A673 (cell line): ENCODE measurements around the gene AURKAIP1.

Experiments used
- CTCF ChIP-seq: fragments of 300-800, 200-600 bp; sonication (generic); conservative IDR thresholded peaks from 2 replicates; pipeline ENCODE4 v1.5.1; 2017; ENCODE audit warnings: low read depth, mild to moderate bottlenecking, antibody characterized with exemption, low read length, moderate library complexity, mixed read lengths
- EZH2 ChIP-seq: fragments of 200-600 bp; sonication (generic); IDR thresholded peaks from 2 replicates; pipeline ENCODE4 v1.6.1; 2017; ENCODE audit warnings: borderline replicate concordance, low read depth, mild to moderate bottlenecking, mixed read lengths, antibody characterized with exemption, low read length; ENCODE audit not compliant: poor library complexity, severe bottlenecking

DNA sequence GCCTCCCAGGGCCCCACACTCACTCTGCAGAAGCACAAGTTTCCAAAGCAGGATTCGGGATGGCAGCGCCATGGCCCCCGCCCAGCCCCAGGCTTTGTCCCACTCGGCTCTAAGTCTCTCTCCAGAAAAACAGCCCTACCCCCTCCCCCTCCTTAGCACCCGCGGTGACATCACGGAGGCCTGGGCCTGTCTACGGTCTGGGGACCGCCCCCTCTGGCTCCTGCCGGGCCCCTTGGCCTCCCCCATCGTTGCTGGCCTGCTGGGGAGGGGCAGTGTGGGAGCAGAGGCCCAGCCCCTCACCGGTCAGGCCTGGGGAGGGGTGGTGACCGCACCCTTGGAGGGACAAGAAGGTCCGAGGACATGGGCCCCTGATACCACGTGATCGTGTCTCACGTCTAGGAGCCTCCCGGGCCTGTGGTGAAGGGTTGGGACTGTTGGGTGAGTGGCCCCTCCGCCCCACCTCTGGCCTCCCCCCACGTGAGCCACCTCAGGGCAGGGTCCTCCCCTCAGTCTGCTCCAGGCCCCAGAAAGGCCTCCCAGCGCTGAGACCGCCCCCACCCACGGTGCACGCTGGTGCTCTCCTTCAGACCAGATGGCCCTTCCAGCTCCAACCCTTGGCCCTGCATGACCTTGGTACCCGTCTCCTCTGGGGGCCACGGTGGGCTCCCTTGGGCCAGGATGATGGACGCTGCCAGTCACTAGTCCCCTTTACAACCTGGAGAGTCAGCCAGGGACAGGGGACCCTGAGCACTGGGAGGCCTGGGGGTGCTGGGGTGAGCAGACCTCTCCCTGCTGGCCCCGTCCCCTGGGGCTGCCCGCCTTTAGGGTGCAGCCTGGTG is 16.4 kb downstream of the AURKAIP1 start, which contains the start of gene MXRA8:
- no peak for TF ChIP-seq CTCF
- no peak for TF ChIP-seq EZH2
